Esophagus squamous epithelium (tissue), 4 donors: ENCODE data around the gene ASCL2.

Experiments
- CTCF ChIP-seq, 6 experiments: fragments of 450-650 bp in 4 of 6; fragments of 200-600 bp in 2 of 6; sonication (generic) in 2 of 6; IDR thresholded peaks; one replicate each; pipeline ENCODE4 v1.5.1; 2016 to 2019; ENCODE audit warnings: antibody characterized with exemption in 6 of 6, mild to moderate bottlenecking in 4 of 6, moderate library complexity in 4 of 6
- POLR2A ChIP-seq, 4 donors: fragments of 450-650 bp; IDR thresholded peaks; one replicate each; pipeline ENCODE4 v1.6.1; 2017; ENCODE audit warnings: antibody characterized with exemption in 4 of 4, mild to moderate bottlenecking in 4 of 4, moderate library complexity in 3 of 4

- TF ChIP-seq CTCF (IDR thresholded peaks at IDR 0.05): no peak
- no peak for TF ChIP-seq POLR2A (IDR thresholded peaks at IDR 0.05)
Observed at GRCh38 chr11:2311353-2312133, 41.2 kb upstream of the ASCL2 start.
